Skin of body (tissue), 2 donors: ENCODE data around the gene CDH12. TPM values are rescaled to one million over a fixed set of nuclear protein-coding genes. Genes with fewer than 3 reads are reported as not detected.
"Not testable (repeated sequence)": the region's sequence is repeated elsewhere in the genome, so short reads cannot be mapped to it uniquely, and the experiment has no call there.

Experiments
- DNase-seq: peaks from one replicate; lab custom pipeline; 2025; lab: John Stamatoyannopoulos, UW
- total RNA-seq: library from RNA; depleted of rRNA; stranded (reverse); fragments of >200 nt; gene quantifications from one replicate; pipeline ENCODE4 v1.2.3, GENCODE V29; 2014

Gene CDH12
- total RNA-seq = 4.8 TPM

GRCh38 chr5:22852807-22853660, at the start of gene CDH12:
CDH12 (minus strand) TSS chr5:22853344.
- DNase-seq = no peak

- no peak for DNase-seq
Measured at GRCh38 chr5:22901885-22902284, 48.7 kb upstream of the CDH12 start.

GRCh38 chr5:22900801-22901310, 47.7 kb upstream of the CDH12 start:
- no peak for DNase-seq

GRCh38 chr5:22899341-22899740, 46.2 kb upstream of the CDH12 start:
- DNase-seq = no peak

GRCh38 chr5:22896152-22896551, 43.0 kb upstream of the CDH12 start:
- DNase-seq = no peak

GRCh38 chr5:22892441-22892840, 39.3 kb upstream of the CDH12 start:
- no peak for DNase-seq

- no peak for DNase-seq
Measured at GRCh38 chr5:22889720-22890119, 36.6 kb upstream of the CDH12 start.

- no peak for DNase-seq
Measured at GRCh38 chr5:22887566-22887965, 34.4 kb upstream of the CDH12 start.

GRCh38 chr5:22858911-22859310, 5.8 kb upstream of the CDH12 start:
- DNase-seq = not testable (repeated sequence)

- no peak for DNase-seq
Measured at GRCh38 chr5:22855824-22856223, 2.7 kb upstream of the CDH12 start.

- no peak for DNase-seq
Measured at GRCh38 chr5:22850981-22851380, 2.2 kb downstream of the CDH12 start.

GRCh38 chr5:22846693-22847092, 6.5 kb downstream of the CDH12 start:
- no peak for DNase-seq

GRCh38 chr5:22844636-22845035, 8.5 kb downstream of the CDH12 start:
- DNase-seq = no peak

- DNase-seq = no peak
Measured at GRCh38 chr5:22844155-22844554, 9.0 kb downstream of the CDH12 start.

- no peak for DNase-seq
Measured at GRCh38 chr5:22842574-22842973, 10.6 kb downstream of the CDH12 start.

- no peak for DNase-seq
Measured at GRCh38 chr5:22837803-22838202, 15.3 kb downstream of the CDH12 start.

GRCh38 chr5:22835686-22836085, 17.5 kb downstream of the CDH12 start:
- DNase-seq = no peak

GRCh38 chr5:22793463-22793862, 59.7 kb downstream of the CDH12 start:
- no peak for DNase-seq

GRCh38 chr5:22787807-22788206, 65.3 kb downstream of the CDH12 start:
- no peak for DNase-seq

- DNase-seq = no peak
Measured at GRCh38 chr5:22787398-22787797, 65.7 kb downstream of the CDH12 start.

- no peak for DNase-seq
Measured at GRCh38 chr5:22780756-22781155, 72.4 kb downstream of the CDH12 start.

- DNase-seq = no peak
Measured at GRCh38 chr5:22779499-22779898, 73.6 kb downstream of the CDH12 start.

- no peak for DNase-seq
Measured at GRCh38 chr5:22776285-22776684, 76.9 kb downstream of the CDH12 start.
